ENCODE results near the gene XXYLT1. TPM values are rescaled to one million over a fixed set of nuclear protein-coding genes. Genes with fewer than 3 reads are reported as not detected.

XXYLT1 gene
- total and polyA plus RNA-seq, 10 of the 15 experiments (the other 5 are each of a cell fraction or from before 2014, with no cell fraction given), result 1.2 to 14.2 (median 9.3) TPM

GRCh38 chr3:195165265-195165609 lies 105.7 kb downstream of the XXYLT1 start (continued):
- TF ChIP-seq EZH2 (IDR thresholded peaks at IDR 0.05; ENCODE audit: borderline replicate concordance, control insufficient read depth, low read depth, low read length), result no peak

- Histone ChIP-seq H3K79me2 (ENCODE audit: control insufficient read depth, insufficient read depth, low read length) (no peaks in the 10 kb centered on the region), H3K4me3 (no peak overlapping the region), H3K9ac (ENCODE audit: control insufficient read depth, insufficient read depth, low read length) (no peak overlapping the region), H3K36me3 (ENCODE audit: control insufficient read depth in 2 of 2, insufficient read depth in 2 of 2, low read length in 1 of 2) (no peaks in the 10 kb centered on the region; a peak in 1 of 4 replicates), H4K20me1 (ENCODE audit: control insufficient read depth, insufficient read depth) (no peaks in the 10 kb centered on the region), H3K9me3 (replicated peaks; ENCODE audit: control insufficient read depth, insufficient read depth, low read length) (no peaks in the 10 kb centered on the region), H3K27me3 (replicated peaks in 1 of 2; ENCODE audit: control insufficient read depth in 2 of 2, insufficient read depth in 2 of 2, low read length in 1 of 2) (no peaks in the 10 kb centered on the region), H2AFZ (ENCODE audit: control insufficient read depth, low read depth, low read length) (no peak overlapping the region), H3K27ac (ENCODE audit: control insufficient read depth, insufficient read depth) (no peak overlapping the region), H3K4me2 (ENCODE audit: control insufficient read depth, insufficient read depth) (no peak overlapping the region), H3K4me1 (ENCODE audit: control insufficient read depth, insufficient read depth, low read length) (peaks cover 24% of the 10 kb centered on the region)
- in situ Hi-C loops (cut with MboI), result no loop called here
- no TSS peak for BruUV-seq (replicated peaks)
- DNase-seq (ENCODE audit: low read depth, low spot score), result no peak
- 87% methylated on average over 5 of the region's 6 CpGs for WGBS (ENCODE audit: insufficient coverage, insufficient replicate concordance, low lambda C conversion rate, missing lambda C conversion rate)
- ChIA-PET SMC1A (ENCODE audit: uncharacterized antibody, unreplicated experiment) (no interaction called here), CTCF (no interaction called here), RAD21 (ENCODE audit: unreplicated experiment) (no interaction called here), POLR2A (no interaction called here)
- intact Hi-C loops (cut with micrococcal nuclease; ENCODE audit: unreplicated experiment), result no loop called here
- TF ChIP-seq, protein P1, sequence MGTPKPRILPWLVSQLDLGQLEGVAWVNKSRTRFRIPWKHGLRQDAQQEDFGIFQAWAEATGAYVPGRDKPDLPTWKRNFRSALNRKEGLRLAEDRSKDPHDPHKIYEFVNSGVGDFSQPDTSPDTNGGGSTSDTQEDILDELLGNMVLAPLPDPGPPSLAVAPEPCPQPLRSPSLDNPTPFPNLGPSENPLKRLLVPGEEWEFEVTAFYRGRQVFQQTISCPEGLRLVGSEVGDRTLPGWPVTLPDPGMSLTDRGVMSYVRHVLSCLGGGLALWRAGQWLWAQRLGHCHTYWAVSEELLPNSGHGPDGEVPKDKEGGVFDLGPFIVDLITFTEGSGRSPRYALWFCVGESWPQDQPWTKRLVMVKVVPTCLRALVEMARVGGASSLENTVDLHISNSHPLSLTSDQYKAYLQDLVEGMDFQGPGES (IDR thresholded peaks at IDR 0.05), result no peak
- TF ChIP-seq, protein P2, sequence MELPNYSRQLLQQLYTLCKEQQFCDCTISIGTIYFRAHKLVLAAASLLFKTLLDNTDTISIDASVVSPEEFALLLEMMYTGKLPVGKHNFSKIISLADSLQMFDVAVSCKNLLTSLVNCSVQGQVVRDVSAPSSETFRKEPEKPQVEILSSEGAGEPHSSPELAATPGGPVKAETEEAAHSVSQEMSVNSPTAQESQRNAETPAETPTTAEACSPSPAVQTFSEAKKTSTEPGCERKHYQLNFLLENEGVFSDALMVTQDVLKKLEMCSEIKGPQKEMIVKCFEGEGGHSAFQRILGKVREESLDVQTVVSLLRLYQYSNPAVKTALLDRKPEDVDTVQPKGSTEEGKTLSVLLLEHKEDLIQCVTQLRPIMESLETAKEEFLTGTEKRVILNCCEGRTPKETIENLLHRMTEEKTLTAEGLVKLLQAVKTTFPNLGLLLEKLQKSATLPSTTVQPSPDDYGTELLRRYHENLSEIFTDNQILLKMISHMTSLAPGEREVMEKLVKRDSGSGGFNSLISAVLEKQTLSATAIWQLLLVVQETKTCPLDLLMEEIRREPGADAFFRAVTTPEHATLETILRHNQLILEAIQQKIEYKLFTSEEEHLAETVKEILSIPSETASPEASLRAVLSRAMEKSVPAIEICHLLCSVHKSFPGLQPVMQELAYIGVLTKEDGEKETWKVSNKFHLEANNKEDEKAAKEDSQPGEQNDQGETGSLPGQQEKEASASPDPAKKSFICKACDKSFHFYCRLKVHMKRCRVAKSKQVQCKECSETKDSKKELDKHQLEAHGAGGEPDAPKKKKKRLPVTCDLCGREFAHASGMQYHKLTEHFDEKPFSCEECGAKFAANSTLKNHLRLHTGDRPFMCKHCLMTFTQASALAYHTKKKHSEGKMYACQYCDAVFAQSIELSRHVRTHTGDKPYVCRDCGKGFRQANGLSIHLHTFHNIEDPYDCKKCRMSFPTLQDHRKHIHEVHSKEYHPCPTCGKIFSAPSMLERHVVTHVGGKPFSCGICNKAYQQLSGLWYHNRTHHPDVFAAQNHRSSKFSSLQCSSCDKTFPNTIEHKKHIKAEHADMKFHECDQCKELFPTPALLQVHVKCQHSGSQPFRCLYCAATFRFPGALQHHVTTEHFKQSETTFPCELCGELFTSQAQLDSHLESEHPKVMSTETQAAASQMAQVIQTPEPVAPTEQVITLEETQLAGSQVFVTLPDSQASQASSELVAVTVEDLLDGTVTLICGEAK (IDR thresholded peaks at IDR 0.05; ENCODE audit: borderline replicate concordance), result no peak
- TF ChIP-seq NR2C1 (IDR thresholded peaks at IDR 0.05) (no peak), HDAC2 (IDR thresholded peaks at IDR 0.05) (no peak), YBX1 (IDR thresholded peaks at IDR 0.05) (no peak), RAD21 (IDR thresholded peaks at IDR 0.05; ENCODE audit: insufficient read depth, low read depth, low read length) (no peak), REST (IDR thresholded peaks at IDR 0.05; ENCODE audit: low read depth, low read length) (no peak), YY1 (IDR thresholded peaks at IDR 0.05; ENCODE audit: low read depth, low read length) (no peak)
- FAIRE-seq, result no peak
- no peak for ATAC-seq
These were observed 106.2 kb downstream of the XXYLT1 start for GRCh38 chr3:195164573-195165264.
